HG03521 (cell line): ENCODE results near the gene WNT11.
"Not testable (repeated sequence)": the region's sequence is repeated elsewhere in the genome, so short reads cannot be mapped to it uniquely, and the experiment has no call there.

Experiments used
- ATAC-seq: cut with Tn5 transposase; IDR thresholded peaks from one replicate; pipeline ENCODE4 v1.9.1; 2021; ENCODE audit warnings: mild to moderate bottlenecking, moderate library complexity; ENCODE audit not compliant: unreplicated experiment

The WNT11 gene

DNA sequence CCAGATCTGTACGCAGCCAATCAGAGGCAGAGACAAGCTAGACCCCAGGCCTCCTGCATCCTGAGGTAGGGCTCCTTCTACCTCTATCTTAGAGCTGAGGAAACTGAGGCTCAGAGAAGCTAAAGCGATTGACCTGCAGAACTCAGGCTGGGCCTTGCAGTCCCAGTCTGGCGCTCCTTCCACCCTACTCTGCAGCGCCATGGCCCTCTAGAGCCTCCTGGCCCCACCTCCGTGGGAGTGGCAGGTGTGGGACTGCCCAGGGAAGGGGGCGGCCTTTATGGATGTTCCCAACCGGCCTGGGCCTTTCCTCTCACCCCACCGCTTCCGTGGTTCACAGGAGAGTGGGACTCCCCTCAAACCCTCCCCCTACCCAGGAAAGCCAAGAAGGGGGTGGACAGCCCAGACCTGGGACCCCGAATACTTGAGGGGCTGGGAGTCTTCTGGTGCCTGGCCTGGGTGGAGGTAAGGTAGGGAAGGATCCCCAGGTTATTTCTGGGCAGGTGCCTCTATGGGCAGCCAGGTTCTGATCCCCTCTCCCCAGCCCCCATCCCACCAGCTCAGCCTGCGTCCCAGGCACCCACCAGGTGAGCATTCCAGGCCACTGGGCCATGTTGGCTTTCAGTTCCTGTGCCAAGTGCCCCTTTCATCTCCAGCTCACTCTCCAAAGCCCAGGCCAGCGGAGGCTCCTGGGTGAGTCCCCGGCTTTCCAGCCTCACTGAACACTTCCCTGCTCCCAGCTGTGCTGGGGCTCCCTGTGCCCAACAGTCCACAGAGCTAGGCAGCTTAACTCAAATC, 3.0 kb downstream of the WNT11 start:
- no peak for ATAC-seq

DNA sequence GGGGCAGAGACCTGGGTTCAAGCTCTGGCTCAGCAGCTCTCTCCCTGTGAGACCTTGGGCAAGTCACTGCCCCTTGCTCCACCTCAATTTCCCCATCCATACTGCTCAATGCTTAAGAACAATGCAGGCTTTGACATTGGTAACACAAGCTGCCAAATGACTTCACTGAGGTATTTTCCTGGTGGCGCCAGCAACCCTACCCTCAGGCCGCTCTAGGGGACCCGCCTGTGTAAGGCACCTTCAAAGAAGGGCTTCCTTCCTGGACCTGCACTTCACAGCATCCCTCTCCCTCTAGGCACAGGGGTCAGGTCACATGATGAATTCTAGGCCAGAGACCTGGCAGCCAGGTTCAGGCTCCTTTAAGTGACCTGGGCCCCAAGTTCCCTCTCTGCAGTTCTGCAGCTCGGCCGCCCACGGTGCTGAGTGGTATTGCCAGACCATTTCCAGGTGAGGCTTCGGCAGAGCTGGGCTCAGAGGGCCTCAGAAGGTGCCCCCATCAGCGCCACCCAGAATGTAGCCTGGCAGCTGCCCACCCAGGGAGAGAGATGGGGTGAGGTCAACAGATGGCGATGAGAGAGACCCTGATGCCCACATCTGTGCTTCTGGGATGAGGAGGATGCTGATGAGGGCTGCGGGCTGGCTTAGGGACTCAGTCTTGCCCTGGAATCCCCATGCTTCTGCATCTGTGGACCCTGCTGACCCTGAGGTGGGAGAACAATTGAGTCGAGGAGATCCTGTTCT, 4.5 kb downstream of the WNT11 start:
- no peak for ATAC-seq

DNA sequence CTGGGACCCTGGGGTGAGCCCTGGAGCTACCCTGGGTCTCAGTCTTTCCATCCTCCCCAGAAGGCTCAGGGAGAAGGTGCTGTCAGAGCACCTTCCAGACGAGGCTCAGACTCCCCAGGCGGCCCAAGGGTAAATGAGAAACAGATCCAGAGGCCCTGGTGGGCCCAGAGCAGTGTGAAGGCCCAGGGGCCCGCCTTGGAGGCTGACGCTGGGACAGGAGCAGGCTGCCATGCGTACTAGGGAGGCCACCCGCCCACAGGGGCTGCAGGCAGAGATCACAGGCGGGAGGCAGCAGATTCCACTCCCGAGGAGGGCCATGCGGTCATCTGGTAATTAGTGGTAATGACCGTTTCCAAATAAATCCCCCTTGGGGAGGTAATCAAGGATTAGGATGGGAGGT, 5.2 kb downstream of the WNT11 start:
- no peak for ATAC-seq

DNA sequence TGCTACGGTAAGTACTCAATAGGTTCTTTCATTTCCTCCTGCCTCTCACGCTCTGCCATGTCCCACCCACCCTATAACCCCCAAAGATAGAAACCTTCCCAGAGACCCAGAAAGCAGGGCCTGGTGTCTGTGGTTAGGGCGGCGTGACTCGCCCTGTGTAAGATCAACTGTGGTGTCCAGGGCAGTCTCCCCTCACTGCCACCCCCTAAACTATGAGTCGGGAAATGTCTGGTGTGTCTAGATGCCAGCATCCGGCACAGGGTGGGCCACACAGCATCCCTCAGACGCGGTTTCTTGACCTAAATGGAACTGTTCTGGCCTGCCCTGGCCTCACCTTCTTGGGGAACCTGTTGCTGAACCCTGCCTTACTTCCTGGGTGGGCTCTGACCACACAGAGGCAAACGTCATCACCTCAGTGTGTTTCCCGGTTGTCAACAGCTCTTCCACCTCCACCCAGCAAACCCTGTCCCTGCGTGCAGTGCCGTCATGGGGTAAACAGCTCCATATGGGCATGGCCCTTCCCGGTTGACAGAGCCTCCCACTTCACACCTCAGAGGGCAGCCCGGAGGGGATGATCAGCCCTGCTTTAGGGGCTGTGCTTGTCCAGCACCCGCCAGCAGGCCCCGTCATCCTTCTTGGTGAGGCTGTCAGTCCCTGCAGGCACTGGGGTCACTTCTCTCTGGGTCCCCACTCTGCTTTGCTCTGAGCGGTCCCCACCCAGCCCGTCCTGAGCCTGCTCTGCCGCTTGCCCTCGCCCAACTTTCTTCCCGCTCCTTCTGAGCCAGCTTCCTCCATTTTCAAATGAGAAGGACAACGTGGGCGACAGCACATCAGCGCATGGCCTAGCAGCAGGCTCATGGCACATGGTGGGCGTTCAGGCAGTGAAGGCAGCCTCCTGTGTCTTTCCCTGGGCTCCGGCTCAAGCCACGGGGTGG, 6.0 kb downstream of the WNT11 start:
- no peak for ATAC-seq

DNA sequence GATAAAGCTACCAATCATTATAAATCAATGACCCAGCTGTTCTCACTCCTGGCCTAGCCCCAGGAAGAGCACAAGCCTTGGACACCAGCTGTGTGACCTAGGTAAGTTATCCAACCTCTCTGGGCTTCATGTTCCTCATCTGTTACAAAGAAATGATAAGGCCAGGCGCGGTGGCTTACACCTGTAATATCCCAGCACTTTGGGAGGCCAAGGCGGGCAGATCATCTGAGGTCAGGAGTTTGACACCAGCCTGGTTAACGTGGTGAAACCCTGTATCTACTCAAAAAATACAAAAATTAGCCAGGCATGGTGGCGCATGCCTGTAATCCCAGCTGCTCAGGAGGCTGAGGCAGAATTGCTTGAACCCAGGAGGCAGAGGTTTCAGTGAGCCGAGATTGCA, 7.6 kb downstream of the WNT11 start:
- ATAC-seq, result not testable (repeated sequence)

GRCh38 chr11:76197941-76198640, 8.2 kb downstream of the WNT11 start:
- no peak for ATAC-seq

DNA sequence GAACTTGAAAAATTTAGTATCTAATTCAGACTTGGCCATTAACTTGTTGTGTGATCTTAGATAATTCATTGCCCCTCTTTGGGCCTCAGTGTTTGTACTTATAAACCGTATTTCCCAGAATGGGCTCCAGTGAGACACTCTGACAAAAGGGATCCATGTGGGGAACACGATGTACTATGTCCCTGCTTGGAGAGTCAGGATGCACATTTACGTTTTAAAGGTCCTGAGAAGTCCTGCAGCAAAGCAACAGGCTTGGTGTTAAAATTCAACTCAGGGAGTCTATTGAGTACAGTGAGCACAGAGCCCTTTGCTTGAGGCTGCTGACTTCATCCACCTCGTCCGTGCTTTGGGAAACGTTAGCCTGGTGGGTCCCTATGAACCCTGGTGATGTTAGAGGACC, 9.0 kb downstream of the WNT11 start:
- no peak for ATAC-seq

DNA sequence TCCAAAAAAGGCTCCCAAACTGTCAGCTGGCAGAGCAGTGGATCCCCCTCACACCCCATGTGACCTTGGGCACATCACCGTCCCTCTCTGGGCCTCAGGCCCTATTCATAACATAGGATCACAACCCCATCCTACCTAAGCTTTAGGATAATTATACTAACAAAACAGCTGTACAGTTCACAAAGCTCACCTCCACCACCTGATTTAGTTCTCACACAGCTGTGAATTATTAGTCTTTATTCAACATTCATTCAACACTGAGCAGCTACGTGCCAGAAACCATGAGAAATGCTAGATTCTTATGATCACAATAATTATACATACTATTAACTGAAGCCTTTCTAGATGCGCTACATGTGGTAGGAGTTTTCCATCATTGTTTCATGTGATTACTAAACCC, 9.5 kb downstream of the WNT11 start:
- ATAC-seq, result no peak

- ATAC-seq, result no peak
These were observed 11.2 kb downstream of the WNT11 start for GRCh38 chr11:76194872-76195668.

GRCh38 chr11:76193219-76193618, 13.1 kb downstream of the WNT11 start:
- ATAC-seq, result no peak

DNA sequence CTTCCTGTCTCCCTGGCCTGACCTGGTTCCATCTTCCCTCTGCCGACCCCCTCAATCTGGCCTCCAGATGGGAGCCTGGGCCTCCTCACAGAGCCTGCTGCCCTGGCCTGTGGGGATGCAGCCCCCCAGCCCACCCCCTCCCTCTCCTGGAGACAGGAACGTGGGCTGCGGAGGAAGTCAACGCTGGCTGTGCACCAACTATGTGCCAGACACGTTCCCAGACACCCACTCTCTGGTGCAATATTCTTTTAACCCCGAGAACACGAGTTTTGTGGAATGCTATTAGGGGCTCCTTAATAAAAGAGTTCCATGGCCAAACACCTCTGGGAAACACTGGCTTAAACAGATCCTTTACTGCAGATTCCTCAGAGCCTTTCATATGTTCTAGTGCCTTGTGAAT, 15.9 kb downstream of the WNT11 start:
- no peak for ATAC-seq

GRCh38 chr11:76189682-76190081, 16.6 kb downstream of the WNT11 start:
- ATAC-seq, result no peak

DNA sequence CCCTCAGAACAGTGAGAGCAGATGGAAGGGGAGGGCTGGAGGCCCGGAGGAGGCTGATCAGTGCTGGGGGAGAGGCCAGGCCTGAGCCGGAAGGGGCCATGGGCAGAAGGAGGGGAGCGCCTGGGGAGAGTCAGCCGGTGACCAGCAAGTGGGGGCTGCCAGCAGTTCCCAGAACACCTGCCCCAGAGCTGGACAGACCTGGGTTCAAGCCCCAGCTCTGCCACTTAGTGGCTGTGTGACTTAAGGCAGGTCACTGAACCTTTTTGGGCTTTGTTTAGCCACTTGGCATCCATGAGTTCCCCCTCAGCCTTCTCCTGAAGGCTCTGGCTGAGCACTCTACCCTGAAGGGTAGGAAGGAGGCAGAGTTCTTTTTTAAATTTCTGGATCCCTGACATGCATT, 17.4 kb downstream of the WNT11 start:
- ATAC-seq, result no peak

DNA sequence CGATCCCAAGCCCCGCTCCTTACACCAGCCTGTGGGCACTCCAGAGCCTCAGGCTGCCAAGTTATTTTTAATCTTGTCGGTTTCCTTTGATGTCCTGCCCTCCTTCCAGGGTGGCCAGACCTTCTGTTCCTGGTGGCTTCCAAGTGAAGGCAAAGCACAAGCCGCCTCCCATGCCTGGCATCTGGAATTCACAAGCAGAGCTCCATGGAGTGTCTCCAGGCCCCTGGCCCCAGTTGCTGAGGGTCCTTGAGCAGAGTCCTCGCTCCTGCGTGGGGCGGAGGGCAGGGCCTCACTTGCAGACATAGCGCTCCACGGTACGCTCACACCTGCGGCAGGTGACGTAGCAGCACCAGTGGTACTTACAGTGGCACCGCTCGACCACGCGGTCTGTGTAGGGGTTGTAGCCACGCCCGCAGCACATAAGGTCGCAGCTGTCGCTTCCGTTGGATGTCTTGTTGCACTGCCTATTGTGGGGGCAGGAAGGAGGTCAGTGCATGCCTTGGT, 19.5 kb downstream of the WNT11 start:
- ATAC-seq, result no peak

GRCh38 chr11:76185931-76186401, 20.3 kb downstream of the WNT11 start:
- no peak for ATAC-seq

DNA sequence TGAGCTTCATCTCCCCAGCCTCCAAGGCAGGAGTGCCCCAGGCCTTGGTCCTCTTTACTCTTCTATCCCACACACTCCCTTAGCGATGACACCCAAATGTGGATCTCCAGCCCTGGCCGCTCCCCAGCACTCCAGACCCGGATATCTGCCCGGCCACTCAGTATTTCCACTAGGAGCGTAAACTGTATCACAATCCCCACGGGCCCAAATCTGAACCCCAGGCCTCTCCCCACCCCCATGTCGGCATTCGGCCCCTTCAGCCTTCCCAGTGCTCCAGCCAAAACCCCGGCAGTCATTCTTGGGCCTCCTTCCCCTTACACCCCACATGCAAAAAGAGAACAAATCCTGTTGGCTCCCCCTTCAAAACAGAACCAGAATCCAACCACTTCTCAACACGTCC, 20.8 kb downstream of the WNT11 start:
- no peak for ATAC-seq

DNA sequence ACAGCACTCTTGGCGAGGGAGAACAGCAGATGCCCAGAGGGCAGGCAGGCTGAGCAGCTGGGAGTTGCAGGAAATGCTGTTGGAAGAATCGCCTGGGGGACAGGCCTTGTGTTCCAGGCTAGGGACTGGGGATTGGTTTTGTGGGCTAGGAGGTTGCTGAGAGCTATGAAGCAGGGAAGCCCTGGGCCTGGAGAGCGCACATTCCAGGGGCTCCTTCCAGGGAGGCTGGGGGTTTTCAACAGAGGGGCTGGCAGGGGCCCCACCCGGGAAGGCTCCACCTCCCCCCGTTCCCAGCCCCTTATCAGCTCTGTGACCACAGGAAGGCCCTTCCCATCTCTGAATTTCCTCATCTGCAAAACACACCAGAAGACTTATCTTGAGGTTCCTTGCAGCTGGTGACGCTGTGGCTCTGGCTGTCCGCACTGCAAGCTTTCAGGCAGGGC, 21.7 kb downstream of the WNT11 start:
- no peak for ATAC-seq

DNA sequence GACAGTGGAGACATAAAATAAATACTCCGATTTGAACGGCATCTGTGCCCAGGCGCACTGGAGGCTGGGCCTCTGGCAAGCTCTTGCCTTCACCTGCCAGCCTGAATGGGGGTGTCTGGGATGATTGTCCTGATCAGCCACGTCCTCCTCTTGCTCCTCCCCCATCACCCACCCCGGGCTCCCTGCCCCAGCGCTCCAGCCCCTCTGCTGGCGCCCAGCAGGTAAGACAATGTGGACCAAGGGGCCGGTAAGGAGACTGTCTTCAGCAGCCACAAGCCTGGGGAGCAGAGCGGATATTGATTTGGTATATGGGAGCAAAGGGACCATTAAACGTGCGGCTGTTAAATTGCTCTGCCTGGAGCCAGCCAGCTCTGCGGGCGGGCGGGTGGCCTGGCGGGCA, 24.9 kb downstream of the WNT11 start:
- ATAC-seq, result no peak

- no peak for ATAC-seq
These were observed 27.2 kb downstream of the WNT11 start for GRCh38 chr11:76179147-76179546.
